ENCODE measurements around the gene TWSG1. TPM values are rescaled to one million over a fixed set of nuclear protein-coding genes. Genes with fewer than 3 reads are reported as not detected.
"Not testable (repeated sequence)": the region's sequence is repeated elsewhere in the genome, so short reads cannot be mapped to it uniquely, and the experiment has no call there.

The TWSG1 gene
- total RNA-seq, 4 donors from 2014 or later: 10.7 to 45.2 (median 22.6) TPM

- intact Hi-C loops (cut with DNase I): no loop called here
- no peak overlapping the region for H3K4me3 ChIP-seq
- H3K27ac ChIP-seq: no peak overlapping the region
- no peaks in the 10 kb centered on the region for H3K27me3 ChIP-seq
- no peak for DNase-seq
- H3K9me3 ChIP-seq: peaks cover 0 to 15% (median 10%) of the 10 kb centered on the region in 3 donors
- H3K4me1 ChIP-seq: no peaks in the 10 kb centered on the region
- WGBS, 2 donors: 84 to 87% methylated on average over 5 of the region's 5 CpGs
- TF ChIP-seq POLR2A (IDR thresholded peaks at IDR 0.05) (no peak), CTCF (IDR thresholded peaks at IDR 0.05) (no peak)
- no peaks in the 10 kb centered on the region for H3K36me3 ChIP-seq
Measured at GRCh38 chr18:9446839-9447238, 112.3 kb downstream of the TWSG1 start.

GRCh38 chr18:9447334-9447733 lies 112.8 kb downstream of the TWSG1 start:
- Histone ChIP-seq H3K4me1 (no peaks in the 10 kb centered on the region), H3K9me3 (peaks cover 0 to 15% (median 10%) of the 10 kb centered on the region in 3 donors), H3K4me3 (no peak overlapping the region), H3K27ac (no peak overlapping the region), H3K36me3 (no peaks in the 10 kb centered on the region), H3K27me3 (no peaks in the 10 kb centered on the region)
- 93 to 94% methylated on average over 7 of the region's 7 CpGs for WGBS, 2 donors
- TF ChIP-seq CTCF (IDR thresholded peaks at IDR 0.05): no peak
- no peak for TF ChIP-seq POLR2A (IDR thresholded peaks at IDR 0.05)
- DNase-seq: no peak
- intact Hi-C loops (cut with DNase I): no loop called here

- Histone ChIP-seq H3K27ac (no peak overlapping the region), H3K4me1 (peaks cover 0 to 16% (median 6%) of the 10 kb centered on the region in 3 donors), H3K36me3 (no peaks in the 10 kb centered on the region), H3K4me3 (no peak overlapping the region), H3K27me3 (no peaks in the 10 kb centered on the region), H3K9me3 (peaks cover 0 to 15% (median 10%) of the 10 kb centered on the region in 3 donors)
- 66 to 69% methylated on average over 12 of the region's 12 CpGs for WGBS, 2 donors
- TF ChIP-seq CTCF (IDR thresholded peaks at IDR 0.05) (no peak), POLR2A (IDR thresholded peaks at IDR 0.05) (no peak)
- no peak for DNase-seq
- intact Hi-C loops (cut with DNase I): no loop called here
Measured at GRCh38 chr18:9449600-9450414, 115.2 kb downstream of the TWSG1 start.

- DNase-seq: not testable (repeated sequence)
Measured at GRCh38 chr18:9450920-9451319, 116.3 kb downstream of the TWSG1 start.

More at GRCh38 chr18:9450920-9451319, 116.3 kb downstream of the TWSG1 start:
- H3K36me3 ChIP-seq; intact Hi-C loops (cut with DNase I); H3K27me3 ChIP-seq; H3K4me3 ChIP-seq; H3K27ac ChIP-seq: not testable (repeated sequence)
- peaks cover 0 to 15% (median 10%) of the 10 kb centered on the region in 3 donors for H3K9me3 ChIP-seq
- WGBS, 2 donors: 83 to 91% methylated on average over 4 to 6 of the region's 7 CpGs
- peaks cover 0 to 16% (median 6%) of the 10 kb centered on the region in 3 donors for H3K4me1 ChIP-seq

Other genes starting within 250 kb of the TWSG1 start
- 100 to 1,000 TPM in 3 of 4 donors, 10 to 100 TPM in 1; 96.5 to 150 (median 110) TPM for gene NDUFV2, start 232.1 kb upstream of the TWSG1 start, total RNA-seq
- 10 to 100 TPM; 13.0 to 60.3 (median 23.4) TPM for gene ANKRD12, start 198.0 kb upstream of the TWSG1 start, total RNA-seq
- gene RALBP1, start 140.7 kb downstream of the TWSG1 start, total RNA-seq: 100 to 1,000 TPM in 1 of 4 donors, 10 to 100 TPM in 3; 74.0 to 105 (median 84.1) TPM

All from esophagus squamous epithelium (tissue), 5 donors.